HG02870 (cell line): ENCODE measurements around the gene KRTAP10-1.

Experiments
- ATAC-seq: cut with Tn5 transposase; IDR thresholded peaks from one replicate; pipeline ENCODE4 v1.9.1; 2021; ENCODE audit warnings: mild to moderate bottlenecking, moderate library complexity; ENCODE audit not compliant: unreplicated experiment

Gene KRTAP10-1

GRCh38 chr21:44529503-44530125, 10.4 kb downstream of the KRTAP10-1 start:
- no peak for ATAC-seq

- ATAC-seq: no peak
Measured at GRCh38 chr21:44529011-44529421, 11.0 kb downstream of the KRTAP10-1 start.

GRCh38 chr21:44528634-44528995, 11.4 kb downstream of the KRTAP10-1 start:
- ATAC-seq: no peak

GRCh38 chr21:44527983-44528633, 11.9 kb downstream of the KRTAP10-1 start:
- no peak for ATAC-seq

- ATAC-seq: no peak
Measured at GRCh38 chr21:44527156-44527982, 12.6 kb downstream of the KRTAP10-1 start.

- no peak for ATAC-seq
Measured at GRCh38 chr21:44526096-44526997, 13.6 kb downstream of the KRTAP10-1 start.

GRCh38 chr21:44525391-44526095, 14.5 kb downstream of the KRTAP10-1 start:
- no peak for ATAC-seq

- ATAC-seq: no peak
Measured at GRCh38 chr21:44524414-44525371, 15.3 kb downstream of the KRTAP10-1 start.

GRCh38 chr21:44523567-44524413, 16.2 kb downstream of the KRTAP10-1 start:
- no peak for ATAC-seq

GRCh38 chr21:44522753-44523204, 17.2 kb downstream of the KRTAP10-1 start:
- ATAC-seq: no peak

- ATAC-seq: no peak
Measured at GRCh38 chr21:44521928-44522752, 17.9 kb downstream of the KRTAP10-1 start.

- no peak for ATAC-seq
Measured at GRCh38 chr21:44521301-44521927, 18.6 kb downstream of the KRTAP10-1 start.

GRCh38 chr21:44520326-44521300, 19.4 kb downstream of the KRTAP10-1 start:
- ATAC-seq: no peak

GRCh38 chr21:44519346-44520325, 20.4 kb downstream of the KRTAP10-1 start:
- ATAC-seq: no peak
